Activated CD8-positive, alpha-beta memory T cell treated with anti-CD3 and anti-CD28 coated beads for 36 hours (primary cell): ENCODE results near the gene TMOD3. TPM values are rescaled to one million over a fixed set of nuclear protein-coding genes. Genes with fewer than 3 reads are reported as not detected.

ENCODE experiments used
- CTCF ChIA-PET: fragments of 350-600 bp; sonication (Branson Sonifier 250); formaldehyde crosslinking; loops from one replicate; lab custom pipeline; 2021; ENCODE audit warnings: antibody characterized with exemption; lab: Charles Lee
- POLR2A ChIA-PET: fragments of 350-600 bp; sonication (Branson Sonifier 250); formaldehyde crosslinking; loops from one replicate; lab custom pipeline; 2021; ENCODE audit warnings: antibody characterized with exemption; lab: Charles Lee
- total RNA-seq, 2 experiments: library from RNA; stranded (reverse); gene quantifications; one replicate each; pipeline ENCODE4 v1.2.3, GENCODE V29; 2021

TMOD3 gene
- total RNA-seq, 2 experiments from 2014 or later: 50.8 to 55.2 TPM

GRCh38 chr15:51855612-51856011 is 26.2 kb downstream of the TMOD3 start:
- ChIA-PET CTCF (no interaction called here), POLR2A (no interaction called here)

- ChIA-PET CTCF (no interaction called here), POLR2A (no interaction called here)
These were observed 27.4 kb downstream of the TMOD3 start for GRCh38 chr15:51856714-51857380.

- ChIA-PET CTCF (no interaction called here), POLR2A (interaction anchor here (0.7 kb wide), 1 partner anchor 106 kb away, joined by 8 read pairs; no protein-coding TSS in a partner anchor)
These were observed 32.3 kb downstream of the TMOD3 start for GRCh38 chr15:51861557-51862359.

GRCh38 chr15:51863131-51863530 is 33.7 kb downstream of the TMOD3 start:
- ChIA-PET POLR2A (no interaction called here), CTCF (interaction anchor here (1.0 to 1.8 kb wide), 2 partner anchors 20 to 26 kb away, joined by 4 read pairs; no protein-coding TSS in a partner anchor)

- POLR2A ChIA-PET: no interaction called here
- CTCF ChIA-PET: no interaction called here
These were observed 35.1 kb downstream of the TMOD3 start for GRCh38 chr15:51864408-51865056.

- ChIA-PET CTCF (no interaction called here), POLR2A (interaction anchor here (0.7 kb wide), 1 partner anchor 702 kb away, joined by 4 read pairs; no protein-coding TSS in a partner anchor)
These were observed 35.9 kb downstream of the TMOD3 start for GRCh38 chr15:51865317-51865716.

- ChIA-PET POLR2A (no interaction called here), CTCF (no interaction called here)
These were observed 36.7 kb downstream of the TMOD3 start for GRCh38 chr15:51866161-51866560.

- ChIA-PET CTCF (no interaction called here), POLR2A (no interaction called here)
These were observed 37.3 kb downstream of the TMOD3 start for GRCh38 chr15:51866751-51867150.

GRCh38 chr15:51869060-51869421 is 39.6 kb downstream of the TMOD3 start:
- POLR2A ChIA-PET: no interaction called here
- CTCF ChIA-PET: no interaction called here

- ChIA-PET POLR2A (no interaction called here), CTCF (no interaction called here)
These were observed 41.3 kb downstream of the TMOD3 start for GRCh38 chr15:51870774-51871173.

GRCh38 chr15:51874751-51875644 is 45.5 kb downstream of the TMOD3 start:
- ChIA-PET POLR2A (interaction anchor here (0.6 kb wide), 1 partner anchor 39 kb away, joined by 4 read pairs; no protein-coding TSS in a partner anchor), CTCF (interaction anchor here (0.5 kb wide), 1 partner anchor 161 kb away, joined by 3 read pairs; no protein-coding TSS in a partner anchor)

GRCh38 chr15:51876169-51876568 is 46.7 kb downstream of the TMOD3 start:
- CTCF ChIA-PET: no interaction called here
- POLR2A ChIA-PET: no interaction called here

- CTCF ChIA-PET: no interaction called here
- POLR2A ChIA-PET: no interaction called here
These were observed 49.3 kb downstream of the TMOD3 start for GRCh38 chr15:51878446-51879386.

GRCh38 chr15:51879555-51879954 is 50.1 kb downstream of the TMOD3 start:
- ChIA-PET CTCF (no interaction called here), POLR2A (no interaction called here)

GRCh38 chr15:51883271-51883837 is 53.9 kb downstream of the TMOD3 start:
- ChIA-PET POLR2A (no interaction called here), CTCF (no interaction called here)

GRCh38 chr15:51884041-51884440 is 54.6 kb downstream of the TMOD3 start:
- ChIA-PET CTCF (no interaction called here), POLR2A (no interaction called here)

GRCh38 chr15:51884517-51885236 is 55.2 kb downstream of the TMOD3 start:
- ChIA-PET CTCF (no interaction called here), POLR2A (no interaction called here)
